HG02870 (cell line): Measurements from ENCODE around the gene C1S.
"Not testable (repeated sequence)": the region's sequence is repeated elsewhere in the genome, so short reads cannot be mapped to it uniquely, and the experiment has no call there.

Source experiments
- ATAC-seq: cut with Tn5 transposase; IDR thresholded peaks from one replicate; pipeline ENCODE4 v1.9.1; 2021; ENCODE audit warnings: mild to moderate bottlenecking, moderate library complexity; ENCODE audit not compliant: unreplicated experiment

The C1S gene

DNA sequence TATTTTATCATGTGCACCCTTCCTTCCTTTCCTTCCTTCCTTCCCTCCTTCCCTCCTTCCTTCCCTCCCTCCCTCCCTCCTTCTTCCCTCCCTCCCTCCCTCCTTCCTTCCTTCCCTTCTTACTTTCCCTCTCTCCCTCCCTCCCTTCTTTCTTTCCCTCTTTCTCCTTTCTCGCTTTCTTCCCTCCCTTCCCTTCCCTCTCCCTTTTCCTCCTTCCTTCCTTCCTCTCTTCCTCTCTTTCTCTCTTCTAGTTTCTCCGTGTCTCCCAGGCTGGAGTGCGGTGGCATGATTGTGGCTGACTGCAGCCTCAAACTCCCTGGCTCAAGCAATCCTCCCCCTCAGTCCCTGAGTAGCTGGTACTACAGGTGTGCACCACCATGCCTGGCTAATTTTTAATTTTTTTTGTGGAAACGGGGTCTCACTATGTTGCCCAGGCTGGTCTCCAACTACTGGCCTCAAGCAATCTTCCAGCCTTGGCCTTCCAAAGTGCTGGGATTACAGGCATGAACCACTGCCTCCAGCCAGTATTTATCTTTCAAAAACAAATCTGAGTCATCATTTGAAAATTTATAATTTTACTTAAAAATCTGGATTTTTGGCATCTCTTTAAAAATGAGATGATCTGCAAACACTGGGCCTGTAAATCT, 40.7 kb downstream of the C1S start:
- no peak for ATAC-seq

DNA sequence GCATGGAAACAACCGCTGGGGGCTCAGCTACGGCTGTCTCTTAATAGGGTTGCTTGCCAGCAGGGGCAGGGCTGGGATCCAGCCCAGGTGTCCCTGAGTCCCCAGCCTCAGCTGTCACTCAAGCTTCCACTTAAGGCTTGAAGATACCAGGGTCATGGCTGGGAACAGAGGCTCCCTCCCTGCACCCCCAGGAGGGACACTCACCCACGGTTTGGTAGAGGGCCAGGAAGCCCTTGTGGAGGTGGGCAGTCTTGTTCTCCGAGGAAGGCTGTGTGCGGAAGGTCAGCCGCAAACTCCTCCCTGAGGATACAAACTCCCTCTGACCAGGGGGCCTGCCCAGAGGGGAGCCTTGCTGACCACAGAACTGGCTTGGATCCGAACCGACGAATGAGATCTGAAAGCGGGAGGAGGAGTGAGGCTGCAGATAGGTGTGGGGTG, 41.2 kb downstream of the C1S start:
- no peak for ATAC-seq

DNA sequence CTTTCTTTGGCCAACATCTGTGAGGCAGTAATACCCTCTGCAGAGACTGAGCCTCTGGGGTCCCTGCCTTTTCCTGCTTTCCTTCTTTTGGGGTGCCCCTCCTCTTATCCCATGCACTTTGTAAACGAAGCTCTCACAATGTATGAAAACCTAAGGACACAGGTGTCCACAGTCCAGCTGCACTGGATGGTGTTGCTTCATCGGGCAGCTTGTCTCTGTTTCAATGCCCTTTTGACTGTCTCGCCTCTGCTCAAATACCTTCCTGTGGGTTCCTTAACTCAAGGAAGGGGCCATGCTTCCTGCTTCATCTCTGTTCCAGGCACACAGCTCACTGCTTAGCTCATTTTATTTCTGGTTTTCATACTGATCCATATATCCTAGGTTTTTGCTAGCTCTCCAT, 42.1 kb downstream of the C1S start:
- no peak for ATAC-seq

DNA sequence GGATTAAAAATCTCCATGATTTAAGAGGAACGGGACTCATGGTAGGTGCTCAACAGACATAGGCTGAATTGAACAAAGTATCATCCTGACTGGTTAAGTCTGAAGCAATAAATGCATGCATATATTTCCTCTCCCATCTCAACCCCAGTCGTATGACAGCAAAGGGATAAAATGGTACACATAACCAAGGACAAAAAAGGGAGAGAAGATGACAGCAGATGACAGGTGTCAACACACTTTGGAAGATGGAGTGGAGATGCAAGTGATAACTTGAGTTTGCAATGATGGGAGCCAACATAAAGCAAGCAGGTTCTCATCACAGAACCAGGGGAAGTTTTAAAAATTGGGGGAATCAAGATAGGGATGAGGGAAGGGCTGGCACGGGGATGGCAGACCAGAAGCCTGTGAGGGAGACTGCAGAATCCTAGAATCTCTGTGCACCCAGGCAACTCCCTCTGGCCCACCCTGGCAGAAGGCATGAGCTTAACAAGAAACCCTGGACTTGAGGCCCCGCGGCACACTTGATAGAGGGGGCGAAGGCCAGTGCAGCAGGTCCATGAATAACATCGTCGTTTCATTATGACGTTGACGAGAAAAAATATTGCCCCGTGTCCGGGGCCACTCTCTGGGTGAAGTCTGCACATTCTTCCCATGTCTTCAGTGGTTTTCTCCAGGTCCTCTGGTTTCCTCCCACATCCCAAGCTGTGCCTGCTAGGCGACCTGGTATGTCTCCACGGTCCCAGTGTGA, 43.5 kb downstream of the C1S start:
- ATAC-seq: no peak

DNA sequence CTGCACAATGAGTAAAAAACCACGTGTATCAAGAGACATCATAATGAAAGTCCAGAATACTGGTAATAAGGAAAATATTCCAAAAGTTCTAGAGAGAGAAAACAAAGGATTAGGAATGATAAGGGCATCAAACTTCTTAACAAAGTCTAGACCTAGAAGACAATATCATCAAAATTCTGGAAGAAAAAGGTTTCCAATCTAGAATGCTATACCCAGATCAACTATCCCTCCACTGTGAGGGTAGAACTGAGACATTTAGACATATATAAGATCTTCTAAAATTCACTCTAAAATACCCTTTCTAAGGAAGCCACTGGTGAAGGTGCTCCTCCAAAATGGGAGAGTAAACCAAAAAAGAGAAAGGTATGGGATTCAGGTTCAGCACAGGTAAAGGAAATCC, 45.6 kb downstream of the C1S start:
- ATAC-seq: no peak

DNA sequence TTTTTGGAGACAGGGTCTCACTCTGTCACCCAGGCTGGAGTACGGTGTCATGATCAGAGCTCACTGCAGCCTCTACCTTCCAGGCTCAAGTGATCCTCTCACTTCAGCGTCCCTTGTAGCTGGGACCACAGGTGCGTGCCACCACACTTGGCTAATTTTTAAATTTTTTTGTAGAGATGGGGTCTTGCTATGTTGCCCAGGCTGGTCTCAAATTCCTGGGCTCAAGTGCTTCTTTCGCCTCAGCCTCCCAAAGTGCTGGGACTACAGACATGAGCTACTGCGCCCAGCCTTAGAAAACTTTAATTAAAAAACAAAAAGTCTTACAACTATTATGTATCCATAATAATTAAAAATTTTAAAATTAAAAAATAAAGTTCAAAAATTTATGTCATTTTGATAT, 46.7 kb downstream of the C1S start:
- not testable (repeated sequence) for ATAC-seq

DNA sequence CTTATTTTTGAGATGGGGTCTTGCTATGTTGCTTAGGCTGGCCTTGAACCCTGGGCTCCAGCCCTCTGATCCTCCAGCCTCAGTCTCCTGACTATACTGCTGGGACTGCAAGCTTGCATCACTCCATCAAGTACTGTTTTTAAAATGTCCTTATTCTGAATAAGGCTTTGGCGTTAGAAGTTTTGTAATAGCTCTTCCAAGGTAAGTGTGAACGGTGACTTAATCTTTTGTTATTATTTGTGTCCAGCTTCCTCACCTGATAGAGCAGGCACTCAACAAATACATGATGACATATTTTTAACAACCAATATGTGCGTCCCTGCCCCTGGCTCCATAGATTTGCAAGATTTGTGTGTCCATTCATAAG, 47.1 kb downstream of the C1S start:
- ATAC-seq: no peak

DNA sequence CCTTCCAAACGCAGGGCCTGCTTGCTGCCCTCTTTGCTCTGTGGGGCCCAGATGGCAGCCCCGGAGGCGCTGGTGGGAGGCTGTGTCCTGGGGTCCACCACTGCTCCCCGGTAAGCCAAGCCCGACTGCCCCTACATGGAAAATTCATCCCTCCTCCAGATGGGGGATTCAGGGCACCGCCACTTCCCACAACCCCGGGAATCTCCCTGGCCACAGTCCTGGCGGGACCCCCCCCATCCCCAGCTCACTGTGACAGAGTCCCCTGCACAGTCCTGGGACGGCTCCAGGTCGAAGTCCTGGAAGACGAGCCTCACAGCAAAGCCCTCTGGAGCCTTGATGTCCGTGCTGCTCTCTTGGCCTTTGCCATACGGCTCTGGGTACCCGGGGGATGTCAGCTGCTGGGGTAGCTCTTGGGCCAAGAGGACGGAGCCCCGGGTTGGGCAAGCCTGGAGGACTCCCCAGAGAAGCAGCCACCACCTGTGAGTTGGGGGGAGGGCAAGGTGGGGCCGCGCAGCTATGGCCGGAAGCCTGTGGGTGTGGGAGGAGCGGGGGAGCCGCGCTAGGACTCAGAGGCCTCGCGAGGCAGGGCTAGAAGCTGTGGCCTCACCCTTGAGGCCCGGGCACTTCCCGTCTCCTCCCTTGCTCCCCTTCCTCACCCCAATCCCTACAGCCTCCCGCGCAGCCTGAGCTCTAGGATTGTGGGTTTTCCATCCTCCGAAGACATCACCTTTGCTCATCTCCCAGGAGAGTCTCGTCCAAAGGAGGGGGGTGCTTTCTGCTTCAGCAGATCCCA, 47.7 kb downstream of the C1S start:
- peak; percentile 87 for ATAC-seq

DNA sequence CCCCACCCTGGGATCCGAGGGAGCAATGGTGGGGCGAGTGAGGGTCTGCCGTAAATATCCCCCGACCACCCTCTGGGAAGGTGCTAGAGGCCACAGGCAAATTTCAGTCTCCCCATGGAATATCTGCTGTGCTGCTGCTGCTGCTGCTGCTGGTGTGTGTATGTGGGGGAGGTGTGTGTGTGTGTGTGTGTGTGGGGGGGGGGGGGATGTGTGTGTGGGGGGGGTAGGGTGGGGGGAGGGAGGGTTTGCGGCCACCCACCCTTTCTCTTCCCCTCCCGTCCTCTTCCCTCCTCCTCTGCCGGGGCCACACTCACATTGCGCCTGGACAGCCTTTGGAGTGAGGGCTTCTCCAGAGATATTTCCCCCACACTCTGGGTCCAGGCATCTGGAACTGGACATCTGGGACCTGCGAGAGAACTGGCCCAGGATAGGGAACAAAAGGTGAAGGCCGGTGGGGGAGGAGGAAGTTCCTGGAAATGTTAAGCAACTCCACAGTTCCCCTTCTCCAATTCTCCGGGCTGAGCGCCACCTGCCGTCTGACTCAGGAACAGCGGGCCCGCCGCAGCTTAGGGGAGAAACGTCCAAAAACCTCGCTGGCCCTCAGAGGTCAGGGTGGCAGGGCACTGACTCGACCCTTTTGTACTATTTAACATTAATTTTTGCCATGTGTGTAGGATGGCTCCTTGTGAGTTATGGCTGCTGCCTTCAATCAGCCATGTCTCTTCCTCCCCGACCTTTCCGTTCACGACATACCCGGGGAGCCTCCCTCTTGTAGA, 48.5 kb downstream of the C1S start, which contains the start of gene C1RL:
Gene C1RL (minus strand): TSS at position 419 of the 776 bp plus-strand sequence. CDS start 34 bp downstream, at position 385.
- no peak for ATAC-seq

DNA sequence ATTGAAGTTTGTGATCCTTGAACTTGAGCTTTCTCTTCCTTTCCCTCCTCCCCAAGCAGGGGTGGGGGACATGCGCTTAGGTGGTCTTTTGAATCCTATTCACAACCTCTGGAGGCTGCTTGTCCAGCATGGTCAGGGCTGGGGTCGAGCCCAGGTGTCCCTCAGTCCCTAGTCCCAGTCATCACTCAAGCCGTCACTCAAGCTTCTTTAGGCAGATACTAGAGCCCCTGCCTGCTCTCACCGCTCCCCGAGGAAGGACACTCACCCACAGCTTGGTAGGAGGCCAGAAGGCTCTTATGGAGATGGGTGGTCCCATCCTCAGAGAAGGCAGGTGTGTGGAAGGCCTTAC, 49.0 kb downstream of the C1S start:
- ATAC-seq: no peak

DNA sequence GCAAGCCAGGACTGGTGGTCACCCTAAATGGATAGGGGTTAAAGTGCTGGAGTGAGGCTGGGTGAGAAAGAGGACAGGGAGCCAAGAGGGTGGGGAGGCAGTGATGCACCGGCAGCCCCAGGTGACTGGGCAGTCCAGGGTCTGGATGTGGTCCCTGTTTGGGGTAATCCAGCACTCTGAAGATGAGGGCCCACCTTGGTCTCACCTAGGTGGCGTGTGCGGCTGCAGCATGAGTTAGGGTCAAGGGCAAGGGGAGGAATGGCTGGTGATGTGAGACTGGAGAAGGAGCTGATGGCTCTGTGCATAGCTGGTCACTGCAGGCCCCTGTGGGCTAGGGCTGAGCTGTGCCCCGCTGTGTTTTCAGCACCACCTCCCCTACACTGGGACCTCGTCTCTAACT, 50.1 kb downstream of the C1S start:
- ATAC-seq: no peak

DNA sequence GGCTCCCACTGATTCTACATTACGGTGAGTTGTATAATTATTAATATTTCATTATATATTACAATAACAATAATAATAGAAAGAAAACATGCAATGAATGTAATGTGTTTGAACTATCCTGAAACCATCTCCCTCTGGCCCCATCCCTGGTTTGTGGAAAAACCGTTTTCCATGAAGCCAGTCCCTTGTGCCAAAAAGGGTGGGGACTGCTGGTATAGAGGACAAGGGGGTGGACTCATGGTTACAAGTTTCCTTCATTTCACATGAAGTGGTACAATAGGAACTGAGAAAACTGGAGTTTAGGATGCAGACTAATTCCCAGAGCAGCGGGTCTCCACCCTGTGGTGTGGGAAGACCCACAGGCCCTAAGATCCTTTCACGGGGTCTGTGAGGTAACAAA, 51.5 kb downstream of the C1S start:
- no peak for ATAC-seq

DNA sequence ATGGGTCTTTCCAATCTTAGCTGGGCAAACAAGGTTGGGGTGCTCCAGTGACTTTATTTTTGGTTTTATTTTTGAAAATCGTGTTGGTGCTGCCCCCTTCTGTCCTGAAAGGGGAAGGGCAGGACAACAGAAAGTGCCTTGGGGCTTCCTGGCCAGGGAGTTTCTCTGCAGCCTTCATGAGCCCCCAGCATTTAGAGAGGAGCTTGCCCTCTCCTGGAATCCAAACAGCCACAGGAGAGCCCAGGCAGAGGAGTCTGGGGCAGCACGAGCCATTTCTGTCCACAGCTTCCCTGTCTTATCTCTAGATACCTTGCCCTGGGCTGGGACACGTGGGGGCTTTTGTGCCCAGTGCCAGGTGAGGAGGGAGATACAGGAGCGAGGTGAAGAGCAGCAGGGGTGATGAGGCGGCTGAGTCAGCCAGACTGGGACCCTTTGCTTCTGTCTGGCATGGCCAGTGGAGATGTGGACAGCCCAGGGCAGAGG, 52.9 kb downstream of the C1S start:
- no peak for ATAC-seq

DNA sequence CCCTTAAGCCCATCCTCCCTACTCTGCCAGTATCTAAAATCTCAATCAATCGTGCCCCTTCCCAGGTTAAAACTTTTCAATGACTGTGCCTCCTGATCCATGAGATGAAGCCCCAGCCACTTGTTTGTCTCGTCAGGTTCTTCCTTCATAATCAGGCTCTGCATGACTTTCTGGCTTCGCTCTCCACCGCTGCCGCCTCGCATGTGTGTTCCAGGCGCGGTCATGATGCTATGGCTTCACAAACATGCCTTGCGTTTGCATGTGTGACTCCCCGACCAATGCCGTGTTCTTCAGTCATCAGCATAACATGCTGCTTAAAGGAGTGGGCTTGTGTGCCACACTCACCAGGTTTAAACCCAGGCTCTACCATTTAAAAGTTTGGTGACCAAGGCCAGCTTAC, 53.5 kb downstream of the C1S start:
- ATAC-seq: no peak

DNA sequence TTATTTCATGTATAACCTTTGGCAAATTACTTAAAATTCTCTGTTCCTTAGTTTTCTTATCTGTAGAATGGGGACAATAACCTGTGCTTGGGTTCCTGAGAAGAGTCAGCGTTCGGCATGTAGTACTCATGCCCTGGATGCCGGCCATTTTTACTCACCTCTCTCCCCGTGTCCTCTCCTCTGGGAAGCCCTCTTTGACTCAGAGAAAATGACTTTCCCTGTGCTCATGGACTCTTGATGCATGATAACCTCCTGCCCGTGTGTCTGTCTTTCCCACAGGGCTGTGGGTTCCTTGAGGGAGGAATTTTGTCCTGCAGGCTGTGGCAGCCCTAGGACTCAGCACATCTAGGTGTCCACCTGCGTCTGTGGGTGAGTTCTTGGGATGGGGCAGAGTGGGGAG, 54.3 kb downstream of the C1S start:
- ATAC-seq: no peak

DNA sequence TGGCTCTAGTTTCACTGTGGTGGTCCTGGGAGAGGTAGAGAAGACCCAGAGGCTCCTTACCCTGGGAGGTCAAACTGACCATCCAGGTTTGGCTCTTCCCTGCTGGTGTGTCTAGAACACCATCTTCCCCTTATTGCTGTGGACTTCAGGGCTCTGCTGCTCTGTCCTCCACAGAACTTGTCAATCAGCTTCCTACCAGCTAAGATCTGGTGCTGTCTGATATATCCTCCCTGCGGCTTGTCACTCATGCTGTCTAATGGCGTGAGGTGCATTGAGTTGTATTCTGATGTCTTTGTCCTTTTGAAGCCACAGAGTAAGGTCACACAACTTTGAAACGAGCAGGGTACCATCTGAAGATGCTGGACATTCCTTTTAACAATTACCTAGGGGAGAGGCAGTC, 55.7 kb downstream of the C1S start:
- no peak for ATAC-seq

DNA sequence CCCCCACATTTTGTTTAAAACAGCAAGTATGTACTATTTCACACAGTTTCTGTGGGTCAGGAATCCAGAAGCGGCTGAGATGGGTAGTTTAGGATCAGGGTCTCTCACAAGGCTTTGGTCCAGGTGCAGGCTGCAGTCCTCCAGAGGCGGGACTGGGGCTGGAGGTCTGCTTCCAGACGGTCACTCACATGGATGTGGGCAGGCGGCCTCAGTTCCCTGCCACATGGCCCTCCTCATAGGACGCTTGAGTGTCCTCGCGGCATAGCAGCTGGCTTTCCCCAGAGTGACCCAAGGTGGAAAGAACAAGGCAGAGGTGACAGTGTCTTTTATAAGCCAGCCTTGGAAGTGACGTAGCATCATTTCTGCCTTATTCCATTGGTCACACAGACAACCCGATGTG, 56.4 kb downstream of the C1S start:
- no peak for ATAC-seq

DNA sequence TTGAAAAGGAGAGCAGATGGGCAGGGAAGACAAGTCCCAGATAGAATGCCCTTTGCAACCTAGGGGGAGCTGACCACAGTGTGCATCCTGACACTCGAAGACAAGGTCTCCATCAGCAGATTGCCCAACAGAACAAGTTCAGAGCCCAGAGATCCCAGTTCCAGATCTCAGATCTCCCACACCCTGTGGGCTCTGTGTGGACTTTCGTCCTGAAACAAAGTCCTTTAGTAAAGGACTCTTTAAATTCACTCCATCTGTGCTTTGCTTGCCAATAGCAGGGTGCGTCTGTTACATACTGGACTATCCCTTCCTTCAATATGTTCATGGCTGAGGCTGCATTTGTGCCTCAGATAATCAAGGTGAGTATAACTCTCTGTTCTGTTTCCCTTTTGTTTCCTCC, 57.2 kb downstream of the C1S start:
- ATAC-seq: no peak

DNA sequence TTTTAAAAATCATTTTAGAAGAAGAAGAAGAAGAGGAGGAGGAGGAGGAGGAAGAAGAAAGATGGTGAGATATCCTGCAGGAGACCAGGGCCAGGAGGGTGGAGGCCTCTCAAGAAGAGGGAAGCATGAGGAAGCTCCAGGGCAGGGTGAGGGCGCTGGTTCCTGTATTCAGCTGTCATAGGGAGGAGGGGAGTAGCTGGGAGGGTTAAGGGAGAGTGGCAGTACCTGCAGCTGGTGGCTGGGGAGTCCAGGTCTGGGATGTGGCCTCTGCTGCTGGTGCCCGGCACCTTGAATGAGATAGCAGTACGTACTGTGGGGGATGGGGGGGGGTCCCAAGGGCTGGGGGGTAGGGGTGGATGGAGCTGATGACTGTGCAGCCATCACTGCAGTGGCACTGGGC, 58.4 kb downstream of the C1S start:
- ATAC-seq: no peak

DNA sequence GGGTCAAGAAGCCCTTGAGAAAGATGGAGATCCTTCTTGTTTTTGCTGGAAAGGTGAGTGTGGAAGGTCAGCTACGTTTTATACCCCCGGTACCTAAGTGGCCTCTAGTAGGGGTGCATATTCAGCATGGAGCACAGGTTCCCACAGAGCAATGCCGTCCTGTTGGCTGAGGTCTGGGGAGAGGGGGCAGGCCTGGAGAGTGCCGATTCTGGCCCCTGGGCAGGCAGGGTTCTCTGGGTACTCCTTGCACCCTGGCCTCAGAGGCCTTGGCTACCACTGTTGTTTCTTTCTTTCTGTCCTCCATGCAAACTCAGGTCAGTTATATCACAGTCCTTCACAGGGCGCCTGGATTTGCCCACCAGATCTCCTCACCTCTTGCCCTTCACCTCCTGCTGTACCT, 59.6 kb downstream of the C1S start:
- no peak for ATAC-seq
